Hypothalamus (tissue), 51 donors: ENCODE results near the gene SULF2.

Experiments used
- DNase-seq, 51 donors: peaks; one replicate each; lab custom pipeline; 2025; lab: John Stamatoyannopoulos, UW

Gene SULF2

DNA sequence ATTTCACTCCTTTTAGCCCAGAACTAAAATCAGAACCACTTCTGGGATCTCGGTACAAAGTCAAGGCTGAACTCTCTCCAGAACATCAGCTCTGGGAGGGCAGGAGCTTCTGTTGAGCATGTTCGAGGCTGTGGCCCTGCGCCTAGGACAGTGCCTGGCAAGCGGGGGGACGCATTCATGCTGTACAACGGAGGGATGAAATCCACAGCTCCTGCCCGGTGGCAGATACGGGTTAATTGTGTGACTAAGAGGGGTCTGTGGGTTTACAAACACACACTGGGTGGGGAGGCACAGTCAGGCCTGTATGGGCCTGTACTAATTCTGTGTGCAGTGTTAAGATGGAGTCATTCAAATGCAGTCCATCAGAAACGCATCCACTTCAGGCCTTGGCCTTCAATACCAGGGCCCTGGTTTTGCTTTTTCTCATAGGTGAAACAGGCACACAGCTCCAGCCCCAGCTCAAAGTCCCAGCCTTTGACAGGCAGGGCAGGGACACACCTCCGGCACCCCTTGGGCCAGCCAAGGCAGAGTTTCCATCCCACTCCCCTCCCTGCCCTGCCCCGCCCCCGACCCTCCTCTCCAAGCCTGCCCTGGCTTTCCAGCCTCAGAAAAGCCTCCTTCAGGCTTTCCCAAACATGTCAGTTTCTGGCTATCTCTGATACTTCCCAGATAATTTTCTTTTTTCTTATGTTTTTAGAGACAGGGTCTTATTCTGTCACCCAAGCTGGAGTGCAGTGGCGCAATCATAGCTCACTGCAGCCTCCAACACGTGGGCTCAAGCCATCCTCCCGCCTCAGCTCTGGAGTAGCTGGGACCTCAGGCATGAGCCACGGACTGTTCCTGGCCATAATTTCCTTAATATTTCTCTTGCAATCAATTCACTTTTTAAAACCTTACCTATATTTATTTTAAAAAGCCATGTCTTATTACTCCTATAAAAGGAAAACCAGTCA, 109.8 kb downstream of the SULF2 start:
- no peak for DNase-seq

DNA sequence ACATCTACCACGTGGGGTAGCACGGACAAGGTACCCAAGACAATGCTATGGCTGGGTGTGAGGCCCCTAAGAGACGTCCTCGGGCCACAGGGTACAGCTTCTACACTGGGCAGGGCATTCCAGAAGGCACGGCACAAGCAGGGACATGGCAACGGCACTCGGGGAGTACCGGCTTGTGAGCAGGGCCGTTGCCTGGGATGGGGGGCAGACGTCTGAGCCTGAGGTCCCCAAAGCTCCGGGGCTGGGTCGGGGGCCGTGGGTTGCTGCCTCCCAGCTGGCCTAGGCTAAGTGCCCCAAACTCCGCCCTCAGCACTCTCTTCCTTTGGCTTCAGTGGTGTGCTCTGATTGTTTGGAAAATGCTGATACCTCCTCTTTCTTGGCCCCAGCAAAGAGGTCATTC, 110.6 kb downstream of the SULF2 start:
- no peak for DNase-seq

DNA sequence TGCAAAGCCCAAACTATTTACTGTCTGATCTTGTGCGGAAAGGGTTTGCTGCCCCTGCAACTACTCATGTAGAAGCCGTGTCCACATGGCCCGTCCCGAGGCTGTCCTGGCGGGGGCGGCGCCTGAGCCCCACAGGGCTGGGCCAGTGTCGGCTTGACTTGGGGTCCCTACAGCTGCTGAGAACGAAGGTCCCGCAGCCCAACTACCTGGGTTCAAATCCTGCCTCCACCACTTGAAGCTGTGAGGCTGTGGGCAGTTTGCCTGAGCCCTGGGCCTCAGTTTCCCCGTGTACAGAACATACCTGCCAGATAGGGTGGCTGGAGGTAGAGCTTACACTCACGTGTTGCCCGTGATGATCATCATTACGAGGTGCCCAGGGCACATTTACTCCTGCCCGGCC, 111.1 kb downstream of the SULF2 start:
- no peak for DNase-seq

DNA sequence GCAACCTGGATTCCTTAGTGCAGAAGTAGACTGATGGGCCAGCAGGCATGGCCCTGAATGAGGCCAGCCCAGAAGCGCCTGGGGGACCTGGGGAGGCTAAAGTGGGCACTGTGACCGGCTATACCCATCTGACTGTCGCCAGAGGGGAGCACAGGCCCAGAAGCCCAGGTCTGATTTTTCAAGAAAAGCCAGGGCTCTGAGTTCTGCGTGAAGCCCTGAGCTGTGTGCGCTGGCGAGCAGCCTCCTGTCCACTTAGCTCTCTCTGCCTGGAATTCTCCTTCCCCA, 111.7 kb downstream of the SULF2 start:
- DNase-seq: no peak

DNA sequence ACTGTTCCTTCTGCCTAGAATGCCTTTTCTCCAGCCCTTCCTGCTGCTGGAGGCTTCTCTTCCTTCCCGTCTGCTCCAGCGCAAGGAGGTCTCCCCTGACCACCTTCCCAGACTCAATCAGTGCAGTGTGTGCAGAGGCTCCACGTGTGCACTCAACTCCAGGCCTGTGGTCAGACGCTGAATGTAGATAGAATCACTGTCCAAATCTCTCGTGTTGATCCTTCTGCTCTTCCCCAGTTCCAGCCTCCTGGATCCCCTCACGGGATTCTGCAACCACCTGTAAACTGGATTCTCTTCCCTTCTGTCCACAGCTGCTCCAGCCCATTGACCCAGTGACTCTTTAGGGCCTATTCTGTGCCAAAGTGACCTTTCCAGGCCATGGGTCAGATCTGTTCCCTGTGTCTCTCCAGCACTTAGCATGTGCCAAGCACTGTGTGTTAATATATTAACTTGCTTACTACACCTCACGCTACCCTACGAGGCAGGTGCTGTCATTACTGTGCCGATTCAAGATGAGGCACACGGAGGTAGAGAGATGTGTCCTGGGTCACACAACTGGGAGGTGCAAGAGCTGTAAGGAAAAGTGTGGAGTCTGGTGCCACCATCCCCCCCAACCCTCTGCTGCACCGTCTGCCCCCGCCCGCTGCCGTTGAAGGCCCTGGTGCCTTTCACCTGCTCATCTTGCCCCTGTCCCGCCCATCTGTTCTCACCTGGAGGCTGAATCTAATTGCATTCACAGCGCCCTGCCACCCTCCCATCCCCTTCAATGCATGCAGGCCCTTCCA, 112.2 kb downstream of the SULF2 start:
- no peak for DNase-seq

DNA sequence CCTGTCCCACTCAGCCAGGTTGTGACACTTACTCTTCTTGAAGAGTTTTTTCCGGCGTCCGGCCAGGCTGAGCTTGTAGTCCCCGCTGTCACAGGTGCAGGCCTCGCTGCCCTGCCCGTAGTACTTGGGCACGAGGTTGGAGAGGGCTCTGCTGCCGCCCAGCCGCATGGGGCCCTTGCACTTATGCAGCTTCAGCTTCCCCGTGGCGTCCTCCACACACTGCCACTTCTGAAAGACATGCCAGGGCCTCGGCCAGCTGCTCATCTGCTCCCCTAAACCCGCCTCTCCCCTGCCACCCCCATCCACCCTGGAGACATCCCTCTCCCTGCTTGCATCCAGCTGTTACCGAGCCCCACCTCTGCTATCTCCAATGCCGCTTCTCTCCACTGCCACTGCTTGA, 113.1 kb downstream of the SULF2 start:
- no peak for DNase-seq

DNA sequence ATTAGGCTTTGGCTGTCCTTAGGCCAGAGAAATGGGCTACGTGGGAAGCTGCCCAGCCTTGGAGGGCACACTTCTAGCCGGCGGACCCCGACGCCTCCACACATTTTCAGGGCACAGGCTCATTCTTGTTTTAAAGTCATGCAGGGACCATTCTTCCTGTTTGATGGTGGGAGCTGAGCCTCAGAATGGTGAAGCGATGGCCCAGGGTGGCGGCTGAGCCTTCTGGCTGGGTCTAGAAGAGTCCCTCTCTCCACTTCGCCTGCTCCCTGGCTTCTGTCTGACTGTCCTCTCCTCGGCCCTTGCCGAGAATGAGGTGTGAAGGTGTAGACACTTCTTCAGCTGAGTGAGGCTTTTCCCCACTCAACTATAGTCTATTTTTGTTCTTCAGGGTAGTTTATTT, 114.4 kb downstream of the SULF2 start:
- no peak for DNase-seq

DNA sequence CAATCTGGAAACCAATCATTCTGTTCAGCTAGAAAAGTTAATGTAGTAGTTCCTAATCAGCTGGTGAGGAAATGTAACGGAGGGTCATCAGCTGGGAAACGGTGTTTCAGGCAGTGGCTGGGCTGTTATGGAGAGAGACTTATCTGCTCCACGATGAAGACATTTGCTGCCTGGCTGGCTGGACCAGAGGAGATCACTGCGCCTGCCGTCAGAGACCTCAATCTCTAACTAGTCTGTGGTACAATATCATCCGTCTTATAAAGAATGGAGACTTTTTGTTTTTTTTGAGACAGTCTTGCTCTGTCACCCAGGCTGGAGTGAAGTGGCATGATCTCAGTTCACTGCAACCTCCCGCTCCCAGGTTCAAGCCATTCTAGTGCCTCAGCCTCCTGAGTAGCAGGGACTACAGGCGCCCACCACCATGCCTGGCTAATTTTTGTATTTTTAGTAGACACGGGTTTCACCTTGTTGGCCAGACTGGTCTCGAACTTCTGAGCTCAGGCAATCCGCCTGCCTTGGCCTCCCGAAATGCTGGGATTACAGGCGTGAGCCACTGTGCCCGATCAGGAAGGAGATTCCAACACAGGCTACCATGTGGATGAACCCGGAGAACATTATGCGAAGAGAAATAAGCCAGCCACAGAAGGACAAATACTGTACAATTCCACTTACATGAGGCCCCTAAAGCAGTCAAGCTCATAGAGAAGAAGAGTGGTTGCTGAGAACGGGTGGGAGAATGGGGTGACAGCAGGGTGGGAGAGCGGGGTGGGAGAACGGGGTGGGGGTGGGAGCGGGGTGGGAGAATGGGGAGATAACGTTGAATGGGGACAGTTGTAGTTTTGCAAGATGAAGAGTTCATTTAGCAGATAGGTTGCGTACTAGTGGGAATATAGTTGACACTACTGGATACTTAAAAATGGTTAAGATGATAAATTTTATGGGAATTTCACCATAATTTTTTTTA, 115.1 kb downstream of the SULF2 start:
- DNase-seq: no peak

DNA sequence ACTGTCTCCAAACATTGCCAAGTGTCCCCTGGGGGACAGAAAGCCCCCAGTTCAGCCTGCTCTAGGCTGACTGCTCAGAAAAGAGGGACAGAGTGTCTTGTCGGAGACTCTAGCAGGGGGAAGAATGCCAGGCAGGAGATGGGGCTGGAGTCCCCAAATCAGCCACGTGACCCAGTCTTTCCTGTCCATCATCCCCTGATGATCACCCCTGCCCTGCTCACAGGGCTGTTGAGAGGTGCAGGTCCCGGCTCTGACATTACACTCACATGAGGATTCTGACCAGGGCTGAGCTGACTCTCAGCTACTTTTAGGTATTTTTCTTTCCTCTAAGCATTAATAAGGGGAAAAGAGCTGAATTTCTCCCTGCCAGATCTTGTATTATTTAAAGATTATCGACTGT, 115.8 kb downstream of the SULF2 start:
- no peak for DNase-seq

DNA sequence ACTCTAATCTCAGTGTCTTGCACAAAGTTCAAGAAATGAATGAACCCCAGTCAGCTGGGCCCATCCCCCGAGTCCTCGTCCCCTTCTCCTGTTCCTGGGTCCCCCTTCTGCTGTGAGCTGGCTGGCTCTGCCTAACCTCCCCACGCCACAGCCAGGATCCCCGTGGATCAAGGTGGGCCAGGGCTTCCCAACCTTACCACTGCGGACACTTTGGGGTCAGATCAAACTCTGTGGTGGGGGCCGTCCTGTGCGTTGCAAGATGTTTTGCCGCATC, 116.2 kb downstream of the SULF2 start:
- peak in 1 of 51 donors; percentile 61 for DNase-seq

DNA sequence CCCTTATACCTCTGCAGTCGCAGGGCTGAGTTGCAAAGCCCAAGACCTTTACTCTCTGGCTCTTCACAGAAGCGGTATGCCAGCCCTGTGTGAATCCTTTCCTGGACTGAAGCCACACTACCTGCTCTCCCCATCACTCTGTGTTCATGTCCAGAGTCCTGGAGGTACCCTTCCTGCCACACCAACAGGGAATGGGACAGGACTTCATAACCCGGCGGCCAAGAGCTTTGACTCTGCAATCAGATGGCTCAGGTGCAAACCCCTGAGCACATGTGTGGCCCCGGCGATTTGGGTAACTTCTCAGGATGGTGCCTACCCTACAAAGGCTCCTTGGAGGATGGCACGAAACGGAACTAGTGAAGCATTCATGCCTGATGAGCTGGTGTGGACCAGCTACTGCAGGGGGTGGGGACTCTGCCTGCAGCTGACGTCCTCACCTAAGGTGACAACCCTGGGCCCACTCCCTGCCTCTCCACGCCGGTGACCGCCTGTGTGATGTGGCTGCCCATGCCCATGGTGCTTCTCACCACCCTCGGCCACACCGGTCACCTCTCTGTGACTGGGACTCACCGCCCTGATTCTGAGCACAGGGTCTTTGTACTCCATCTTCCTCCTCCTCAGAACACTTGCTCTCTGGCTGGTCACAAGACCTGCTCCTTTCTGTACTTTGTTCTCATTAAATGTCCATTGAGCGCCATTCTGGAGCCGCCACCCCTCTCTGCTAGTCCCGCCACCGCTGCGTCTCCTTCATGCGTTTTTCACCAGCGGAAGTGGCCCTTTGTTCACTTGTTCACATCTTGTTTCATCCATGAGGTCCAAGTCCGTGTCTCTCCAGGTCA, 116.7 kb downstream of the SULF2 start:
- DNase-seq: no peak

DNA sequence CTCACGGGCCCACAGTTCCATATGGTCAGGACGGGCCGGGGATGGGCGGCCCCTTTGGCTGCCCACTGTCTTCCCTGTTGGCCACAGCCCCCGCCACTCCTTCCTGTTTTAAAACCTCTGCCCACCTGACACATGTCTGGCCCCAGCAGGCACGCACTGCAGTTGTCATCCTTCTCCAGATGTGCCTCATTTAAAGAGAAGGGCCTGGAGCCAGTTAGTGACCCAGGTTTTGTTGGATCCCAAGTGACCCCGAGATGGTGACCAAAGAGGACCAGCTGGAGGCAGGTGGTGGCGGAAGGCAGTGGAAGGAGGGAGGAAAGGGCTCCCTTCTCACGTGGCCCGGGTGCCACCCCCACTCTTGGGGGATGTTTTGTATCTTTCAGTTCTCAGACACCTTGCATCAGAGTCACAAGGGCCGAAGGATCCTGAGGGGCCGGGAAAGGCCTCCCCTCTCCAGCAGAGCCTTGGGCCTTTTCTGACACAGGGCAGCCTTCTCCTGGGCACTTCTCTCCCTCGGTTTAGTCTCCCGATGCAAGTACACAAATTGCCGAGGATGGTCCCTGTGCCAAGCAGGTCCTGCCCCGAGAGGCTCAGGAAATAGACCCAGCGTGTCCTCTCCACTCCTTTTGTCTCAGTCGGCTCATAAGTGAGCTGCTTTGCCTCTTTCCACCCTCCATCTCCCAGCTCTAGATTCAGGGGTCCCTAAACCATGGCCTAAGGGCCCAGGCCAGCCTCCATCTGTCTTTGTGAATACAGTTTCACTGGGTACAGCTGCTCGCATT, 117.6 kb downstream of the SULF2 start:
- no peak for DNase-seq

DNA sequence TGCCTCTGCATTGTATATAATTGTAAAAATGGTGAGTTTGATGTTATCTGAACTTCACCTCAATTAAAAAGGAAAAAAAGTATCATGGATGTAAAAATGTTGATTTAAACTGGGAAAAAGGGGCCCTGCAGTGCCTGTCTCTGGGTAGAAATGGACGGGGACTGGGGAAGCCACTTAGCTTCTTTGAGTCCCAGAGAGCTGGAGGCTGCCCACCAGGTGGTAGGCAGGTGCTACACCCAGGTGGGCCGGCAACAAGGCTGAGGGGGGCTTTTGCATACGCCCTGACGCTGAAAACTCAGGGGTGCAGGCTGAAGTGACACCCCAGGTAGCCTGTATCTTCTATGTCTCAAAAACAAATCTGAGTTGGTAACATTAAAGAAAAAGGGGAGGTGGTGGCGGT, 118.2 kb downstream of the SULF2 start:
- DNase-seq: no peak

DNA sequence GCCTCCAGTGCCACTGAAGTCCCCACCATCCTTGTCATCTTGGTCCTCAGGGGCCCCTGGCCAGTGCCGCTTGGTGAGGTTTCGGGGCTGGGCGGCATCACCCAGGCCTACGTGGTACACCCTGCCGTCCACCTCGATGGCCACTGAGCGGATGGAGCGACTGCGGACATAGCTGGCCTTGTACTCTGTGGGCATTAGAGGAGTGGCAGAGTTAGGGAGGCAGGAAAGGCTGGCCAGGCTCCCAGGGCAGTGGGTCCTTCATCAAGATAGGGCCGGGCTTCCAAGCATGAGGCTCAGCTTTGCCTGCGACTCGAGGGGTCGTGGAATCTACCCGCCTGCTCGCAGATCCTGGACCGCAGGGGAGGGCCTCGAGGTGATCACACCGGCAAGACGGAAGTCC, 119.0 kb downstream of the SULF2 start:
- no peak for DNase-seq

DNA sequence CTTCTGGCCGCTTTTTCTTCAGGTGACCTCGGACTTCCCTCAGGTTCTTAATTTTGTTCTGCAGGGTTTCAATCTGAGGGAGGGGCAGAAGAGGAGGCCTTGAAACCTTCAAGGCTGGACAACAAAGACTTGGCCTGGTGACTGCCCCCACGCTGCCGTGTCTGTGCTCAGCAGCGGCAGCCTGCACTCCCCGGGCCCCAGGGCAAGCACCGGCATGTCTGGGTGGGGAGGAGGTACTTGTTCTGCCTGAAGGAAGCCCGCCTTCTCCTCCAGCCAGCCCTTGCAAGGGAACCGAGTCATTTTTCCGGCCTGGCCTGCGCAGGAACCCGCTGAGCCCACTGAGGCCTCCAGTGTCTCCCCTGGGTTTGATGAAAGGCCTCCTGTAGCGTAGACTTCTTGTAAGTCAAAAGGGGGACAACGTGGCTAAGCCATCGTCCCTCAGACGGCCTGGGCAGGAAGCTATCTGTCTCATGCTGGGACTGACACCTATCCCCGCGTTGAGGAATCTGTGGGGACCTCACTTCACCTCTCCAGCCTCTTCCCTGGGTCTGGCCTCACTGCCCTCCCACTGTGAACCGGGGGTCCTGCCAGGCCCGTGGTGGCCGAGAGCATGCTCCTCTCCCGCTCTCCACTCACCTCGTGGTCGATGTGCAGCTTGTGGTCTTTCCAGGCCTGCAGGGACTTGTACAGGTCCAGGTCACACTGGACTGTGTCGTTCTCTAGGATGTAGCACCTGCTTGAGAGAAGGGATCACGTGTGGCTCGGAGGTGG, 119.9 kb downstream of the SULF2 start:
- no peak for DNase-seq

DNA sequence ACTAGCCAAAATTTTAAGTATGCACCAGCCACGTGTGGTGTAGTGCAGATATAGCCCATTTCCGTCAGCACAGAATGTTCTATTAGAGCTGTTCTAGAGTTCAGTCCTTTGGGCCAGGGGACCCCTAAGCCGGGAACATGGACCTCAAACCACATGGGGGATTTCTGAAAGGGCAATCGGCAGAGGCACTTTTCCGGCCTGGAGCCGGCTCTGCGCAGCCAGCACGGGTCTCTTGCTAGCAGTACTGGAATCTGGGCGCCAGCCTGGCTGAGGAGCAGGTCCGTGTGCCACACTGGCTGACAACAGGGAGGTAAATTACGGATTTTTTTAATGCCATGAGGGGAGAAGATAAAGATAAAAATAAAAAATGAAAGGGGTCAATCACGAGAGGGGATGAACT, 120.5 kb downstream of the SULF2 start:
- DNase-seq: no peak

DNA sequence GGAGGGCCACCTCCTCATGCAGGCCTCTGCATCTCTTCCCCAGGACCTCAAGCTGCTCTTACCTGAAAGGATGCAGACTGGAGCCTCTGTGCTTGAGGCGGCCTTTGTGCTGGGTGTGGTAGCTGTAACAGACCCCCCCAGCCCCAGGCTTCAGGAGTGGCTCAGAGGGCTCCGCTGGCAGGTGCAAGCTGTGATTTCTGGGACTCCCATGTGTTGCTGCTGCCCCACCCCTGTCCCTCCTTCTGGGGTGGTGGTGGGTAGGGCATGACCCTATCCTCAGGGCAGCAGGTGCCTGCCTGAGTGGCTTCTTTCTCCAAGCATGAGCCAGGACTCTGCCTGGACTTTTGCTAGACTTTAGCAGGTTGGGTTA, 121.2 kb downstream of the SULF2 start:
- DNase-seq: no peak

DNA sequence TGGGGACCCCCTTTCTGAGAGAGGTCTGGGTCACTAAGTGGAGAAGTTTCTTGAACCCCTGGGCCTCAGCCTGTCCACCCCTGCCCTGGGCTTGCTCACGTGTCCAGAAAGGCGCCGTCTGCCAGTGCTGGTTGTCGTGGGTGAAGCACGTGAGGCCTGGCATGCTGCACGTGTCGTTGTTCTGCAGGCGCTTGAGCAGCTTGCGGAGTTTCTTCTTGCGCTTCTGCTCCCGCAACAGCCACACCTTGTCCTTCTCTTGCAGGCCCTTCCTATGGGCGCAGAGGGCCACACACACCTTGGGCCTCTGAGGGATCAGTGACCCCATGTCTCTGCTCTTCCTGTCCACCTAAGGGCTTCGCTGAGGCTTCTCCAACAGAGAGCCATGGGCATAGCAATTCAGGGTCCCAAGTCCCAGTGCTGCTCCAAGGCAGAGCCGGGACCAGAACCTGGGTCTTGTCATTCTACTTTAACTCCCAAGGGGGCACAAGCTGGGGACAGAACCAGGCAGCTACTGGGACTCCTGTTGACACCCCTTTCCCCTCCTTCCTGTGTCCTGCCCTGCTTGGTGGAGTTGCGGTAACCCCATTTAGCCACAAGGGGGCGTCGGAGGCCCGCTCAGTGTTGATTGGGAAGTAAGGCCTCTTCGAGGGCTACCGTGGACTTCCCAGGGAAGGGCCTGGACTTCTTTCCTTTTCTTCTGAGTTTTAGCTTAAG, 121.8 kb downstream of the SULF2 start:
- DNase-seq: peak in 49 of 51 donors; percentile 5 to 84 (median 55)
